GM18520 (cell line): ENCODE measurements around the gene ZNRF1.
"Not testable (repeated sequence)": the region's sequence is repeated elsewhere in the genome, so short reads cannot be mapped to it uniquely, and the experiment has no call there.

Experiments used
- ATAC-seq: cut with Tn5 transposase; IDR thresholded peaks from one replicate; pipeline ENCODE4 v1.9.1; 2021; ENCODE audit not compliant: unreplicated experiment

Gene ZNRF1

DNA sequence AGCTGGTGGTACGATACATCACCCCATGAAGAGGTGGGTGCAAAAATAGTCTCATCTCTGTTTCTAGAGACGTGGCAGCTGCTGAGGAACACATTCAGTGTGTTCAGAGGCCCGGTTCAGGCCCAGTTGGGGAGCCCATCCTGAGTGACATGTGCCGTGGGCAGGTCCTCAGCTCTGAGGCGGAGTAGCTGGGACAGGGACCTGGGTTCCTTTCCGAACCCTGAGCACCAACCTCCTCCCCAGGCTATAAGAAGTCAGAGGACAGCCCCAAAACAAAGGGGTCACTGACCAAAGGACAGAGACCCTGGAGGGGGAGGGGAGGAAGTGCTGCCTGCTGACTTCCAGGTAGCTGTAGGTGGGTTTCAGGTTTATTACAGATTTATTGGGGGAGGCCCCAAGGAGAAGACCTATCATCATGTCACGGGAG lies 112.7 kb downstream of the ZNRF1 start:
- no peak for ATAC-seq

DNA sequence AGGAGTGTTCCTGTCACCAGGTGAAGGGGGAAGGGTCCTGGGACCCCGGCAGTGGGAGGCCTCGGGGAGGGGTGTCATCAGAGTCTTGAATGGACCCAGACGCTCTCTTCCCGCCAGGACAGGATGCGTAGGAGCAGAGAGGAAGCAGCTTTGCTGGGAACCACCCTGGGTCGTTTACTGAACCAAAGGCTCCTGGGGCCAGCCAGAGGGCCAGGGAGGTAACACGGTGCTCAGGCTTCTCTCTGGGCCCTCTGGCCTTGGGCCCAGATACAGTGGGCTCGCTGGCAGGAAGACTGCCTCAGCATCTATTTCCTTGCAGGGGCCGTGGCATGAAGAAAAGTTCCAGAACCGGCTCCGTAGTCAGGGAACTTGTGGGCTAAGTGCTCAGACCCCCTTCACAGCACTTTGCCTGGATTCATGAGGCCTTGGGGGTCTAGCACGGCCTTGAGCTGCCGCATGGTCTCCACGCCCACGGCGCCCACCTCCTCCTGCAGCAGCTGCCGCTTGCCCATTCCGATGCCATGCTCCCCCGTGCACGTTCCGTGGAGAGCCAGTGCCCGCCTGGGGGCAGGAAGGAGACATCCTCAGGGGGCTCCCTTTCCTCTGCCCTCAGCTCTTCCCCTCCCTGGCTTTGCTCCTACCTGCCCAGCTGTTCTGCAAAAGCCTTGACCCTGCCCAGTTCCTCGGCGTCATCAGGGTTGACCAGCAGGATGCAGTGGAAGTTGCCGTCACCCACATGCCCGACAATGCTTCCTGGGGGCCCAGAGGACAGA lies 113.3 kb downstream of the ZNRF1 start:
- ATAC-seq = no peak

DNA sequence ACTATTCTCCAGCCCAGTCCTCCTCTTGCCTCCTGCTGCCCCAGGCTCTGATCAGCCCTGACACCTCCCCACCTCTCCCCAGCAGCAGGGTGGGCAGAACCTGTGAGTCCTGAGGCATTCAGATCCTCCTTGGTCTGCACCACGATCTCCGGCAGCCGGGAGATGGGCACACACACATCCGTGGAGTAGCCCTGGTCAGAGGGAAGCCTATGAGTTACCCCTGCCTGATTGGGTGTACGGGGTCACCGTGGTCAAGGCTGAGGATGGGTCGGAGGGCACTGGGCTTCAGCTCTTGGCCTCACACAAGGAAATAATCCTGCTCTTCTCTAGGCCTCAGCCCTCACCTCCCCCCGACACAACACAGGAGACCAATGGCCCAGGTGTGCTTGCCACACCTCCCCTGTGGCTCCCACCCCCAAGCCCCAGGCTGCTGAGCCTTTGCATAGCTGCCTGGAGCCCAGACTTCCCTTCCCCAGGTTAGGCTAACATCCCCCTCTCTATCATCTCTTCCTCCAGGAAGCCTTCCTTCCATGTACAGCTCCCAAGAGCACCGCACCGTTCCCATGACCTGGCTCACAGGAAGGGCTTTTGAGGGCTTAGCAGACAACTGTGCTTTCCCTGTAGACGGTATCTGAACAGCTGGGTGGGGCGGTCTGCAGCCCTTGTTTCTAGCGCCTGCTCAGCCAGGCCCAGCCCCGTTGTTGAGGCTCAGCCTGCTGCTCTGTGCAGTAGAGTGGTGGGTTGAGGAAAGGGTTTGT lies 114.1 kb downstream of the ZNRF1 start:
- ATAC-seq = no peak

DNA sequence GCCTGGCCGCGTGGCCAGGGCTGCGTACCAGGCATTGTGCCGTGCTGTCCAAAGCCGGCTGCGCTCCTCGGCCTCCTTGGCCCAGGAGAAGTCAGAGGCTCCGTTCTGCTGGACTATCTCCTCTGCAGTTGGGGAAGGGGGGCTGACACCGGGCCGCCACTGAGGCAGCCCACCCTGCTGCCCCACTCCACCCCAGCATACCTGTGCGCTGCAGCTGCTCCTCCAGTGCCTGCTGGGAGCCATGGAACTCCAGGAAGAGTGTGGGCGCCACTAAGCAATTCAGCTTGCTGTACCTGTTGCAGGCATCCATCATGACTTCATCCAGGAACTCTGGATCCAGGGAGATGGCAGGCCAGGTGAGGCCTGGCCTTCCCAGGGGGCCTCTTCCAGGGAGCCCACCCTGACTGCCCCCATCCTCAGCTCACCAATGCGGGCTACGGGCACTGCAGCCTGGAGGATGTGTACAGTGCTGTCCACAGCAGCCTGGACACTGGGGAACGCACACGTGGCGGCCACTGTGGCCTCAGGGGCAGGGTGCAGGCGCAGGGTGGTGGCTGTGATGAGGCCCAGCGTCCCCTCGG lies 114.8 kb downstream of the ZNRF1 start:
- ATAC-seq = no peak

DNA sequence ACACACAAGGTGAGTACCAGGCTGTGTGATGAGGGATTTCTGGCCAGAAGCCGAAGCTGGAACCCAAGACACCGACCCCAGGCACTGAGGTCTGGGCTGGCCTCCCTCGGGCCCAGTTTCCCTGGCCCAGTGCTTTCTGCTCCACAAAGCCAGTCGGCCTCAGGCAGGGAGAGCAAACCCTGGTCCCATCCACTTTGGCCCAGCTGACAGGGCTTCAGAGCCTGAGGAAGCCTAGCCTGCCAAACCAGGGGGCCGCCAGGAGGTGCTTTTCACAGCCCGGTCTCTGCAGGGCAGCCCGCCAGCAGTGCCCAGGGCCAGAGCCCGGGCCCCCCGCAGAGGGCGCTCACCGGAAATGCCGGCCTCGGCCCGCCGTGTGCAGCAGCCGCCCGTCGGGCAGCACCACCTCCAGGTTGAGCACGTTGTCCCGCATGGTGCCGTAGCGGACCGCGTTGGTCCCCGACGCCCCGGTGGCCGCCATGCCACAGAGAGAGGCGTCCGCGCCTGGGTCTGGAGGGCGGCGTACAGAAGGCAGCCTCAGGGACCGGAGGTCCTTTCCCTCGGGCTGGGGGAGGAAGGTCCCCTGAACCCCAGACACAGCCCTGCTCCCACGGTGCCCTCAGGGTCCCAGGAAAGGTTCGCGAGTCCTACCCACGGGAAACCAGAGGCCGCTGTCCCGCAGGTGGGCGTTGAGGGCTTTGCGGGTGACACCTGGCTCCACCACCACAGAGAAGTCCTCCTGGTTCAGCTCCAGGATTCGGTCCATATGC lies 115.5 kb downstream of the ZNRF1 start:
- ATAC-seq = no peak

DNA sequence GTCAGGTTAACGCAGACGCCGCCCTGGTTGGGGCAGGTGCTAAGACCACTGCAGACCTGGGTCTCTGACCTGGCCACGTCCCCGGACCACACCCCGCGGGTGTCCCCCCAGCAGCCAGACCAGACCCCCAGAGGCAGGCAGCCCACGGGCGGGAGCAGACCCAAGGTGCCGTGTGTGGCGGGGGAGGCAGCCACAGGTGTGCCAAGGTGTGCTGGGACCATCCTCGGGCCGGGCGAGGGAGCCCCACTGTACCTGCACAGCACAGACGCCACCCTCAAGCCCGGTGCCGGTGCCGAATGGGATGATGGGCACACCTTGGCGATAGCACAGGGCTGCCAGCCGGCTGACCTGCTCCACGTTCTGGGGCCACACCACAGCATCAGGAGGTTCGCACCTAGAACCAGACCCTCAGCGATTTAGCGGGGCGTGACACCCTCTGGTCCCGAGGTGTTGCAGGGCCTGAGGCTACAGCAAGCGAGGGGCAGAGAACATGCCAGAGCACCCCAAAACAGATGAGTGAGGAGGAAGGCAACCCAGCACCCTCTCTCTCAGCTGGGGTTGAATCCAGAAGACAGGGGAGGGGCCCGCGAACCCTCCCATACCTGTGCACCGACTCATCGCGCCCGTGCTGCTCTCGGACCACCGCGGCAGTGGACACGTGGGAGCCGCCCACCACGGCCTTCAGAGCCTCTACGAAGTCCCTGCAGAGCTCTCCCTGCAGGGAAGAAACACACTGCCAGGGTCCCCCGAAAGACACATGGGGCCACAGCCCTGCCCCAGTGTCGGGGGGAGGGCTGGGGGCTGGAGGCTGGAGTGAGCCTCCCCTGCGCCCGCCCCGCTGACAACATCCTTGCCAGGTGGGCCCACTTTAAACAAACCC lies 116.4 kb downstream of the ZNRF1 start:
- ATAC-seq = no peak

DNA sequence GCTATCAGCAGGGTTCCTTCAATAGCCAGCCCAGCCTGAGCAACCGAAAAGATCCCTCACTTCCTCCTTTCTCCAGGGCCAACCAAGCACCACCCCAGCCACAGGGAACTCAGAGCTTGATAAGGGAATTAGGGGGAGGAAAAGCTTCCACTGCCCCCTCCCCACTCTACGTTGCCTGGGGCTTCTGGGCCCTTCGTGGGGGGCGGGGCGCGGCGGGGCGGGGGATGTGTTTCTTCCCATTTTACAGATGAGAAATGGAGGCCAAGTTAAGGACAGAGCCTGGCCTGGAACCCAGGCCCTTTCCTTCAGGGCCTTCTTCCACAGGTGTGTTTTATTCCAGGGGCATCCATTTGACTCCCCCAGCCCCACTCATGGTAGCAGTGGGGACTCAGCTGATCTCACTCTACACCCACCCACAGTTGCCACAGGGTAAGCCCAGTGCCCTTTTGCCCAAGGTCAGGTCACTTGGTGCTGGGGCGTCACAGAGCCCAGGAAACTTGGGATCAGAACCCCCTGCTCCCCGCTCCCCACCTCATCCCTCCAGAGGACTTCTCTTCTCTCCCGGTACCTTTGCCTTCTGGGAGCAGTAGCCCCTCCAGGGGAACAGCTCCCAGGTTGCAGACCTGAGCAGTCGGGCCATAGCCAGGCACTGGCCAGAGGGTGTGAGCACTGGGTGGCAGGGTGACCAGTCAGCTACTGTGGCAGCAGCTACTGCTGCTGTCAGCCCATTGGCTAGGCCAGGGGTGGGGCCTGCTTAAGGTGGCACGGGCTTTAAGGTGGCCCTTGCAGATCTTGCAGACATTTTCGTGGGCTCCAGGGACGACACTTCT lies 117.5 kb downstream of the ZNRF1 start, which contains the start of gene LDHD:
TSS of gene LDHD (minus strand) at position 700 of the 830 bp plus-strand sequence. CDS start at position 640, 60 bp downstream.
- no peak for ATAC-seq

DNA sequence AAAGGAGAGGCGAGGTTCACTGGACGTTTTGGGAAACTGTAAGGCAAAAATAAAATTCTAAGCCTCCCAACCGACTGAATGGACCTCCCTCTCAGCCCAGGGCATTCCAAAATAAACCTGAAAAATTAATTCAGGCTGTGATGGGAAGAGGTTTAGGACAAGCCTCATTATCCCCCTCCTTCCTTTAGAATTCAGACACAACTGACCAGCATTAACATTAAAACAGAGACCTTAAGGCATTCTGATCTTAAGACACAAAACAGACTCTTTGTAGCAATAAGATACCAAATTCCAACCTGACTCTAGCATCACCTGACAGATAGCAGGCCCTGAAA lies 118.1 kb downstream of the ZNRF1 start:
- no peak for ATAC-seq

DNA sequence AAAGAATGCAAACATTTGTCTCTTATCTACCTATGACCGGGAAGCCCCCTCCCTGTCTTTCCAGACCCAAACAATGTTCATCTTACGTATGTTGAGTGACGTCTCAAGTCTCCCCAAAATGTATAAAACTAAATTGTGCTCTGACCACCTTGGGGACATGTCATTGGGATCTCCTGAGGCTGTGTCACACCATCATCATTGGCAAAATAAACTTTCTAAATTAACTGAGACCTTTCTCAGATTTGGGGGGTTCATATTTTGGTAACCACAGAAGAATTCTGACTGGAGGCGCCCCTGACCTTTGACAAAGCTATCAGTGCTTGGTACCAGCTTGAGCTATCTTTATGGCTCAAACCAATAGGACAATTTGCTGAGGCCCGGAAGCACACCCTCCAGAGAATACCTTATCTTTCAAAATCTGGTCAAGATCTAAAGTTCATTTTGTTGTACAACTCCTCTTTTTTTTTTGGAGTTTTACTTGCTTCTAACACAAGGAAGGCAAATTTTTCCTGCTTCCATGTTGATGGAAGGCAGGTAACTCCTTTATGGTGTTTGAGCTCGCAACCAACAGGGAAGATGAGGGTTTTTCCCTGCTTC lies 120.2 kb downstream of the ZNRF1 start:
- no peak for ATAC-seq

DNA sequence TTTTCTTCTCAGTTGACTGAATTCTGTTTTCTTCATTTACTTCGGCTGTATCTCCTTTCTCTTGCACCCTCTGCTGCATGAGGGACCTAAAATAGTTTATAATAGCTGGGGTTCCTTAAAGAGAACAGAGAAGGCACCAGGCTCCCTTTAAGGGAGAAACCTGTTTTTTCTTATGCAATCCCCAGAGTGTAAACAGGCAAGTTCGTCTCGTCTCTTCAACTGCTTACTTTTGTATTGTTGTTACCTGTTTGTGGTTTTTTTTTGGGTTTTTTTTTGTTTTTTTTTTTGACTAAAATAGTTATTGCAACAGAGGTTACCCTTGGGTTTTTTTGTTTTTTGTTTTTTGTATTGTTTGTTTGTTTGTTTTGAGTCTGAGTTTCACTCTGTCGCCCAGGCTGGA lies 121.4 kb downstream of the ZNRF1 start:
- ATAC-seq = no peak

DNA sequence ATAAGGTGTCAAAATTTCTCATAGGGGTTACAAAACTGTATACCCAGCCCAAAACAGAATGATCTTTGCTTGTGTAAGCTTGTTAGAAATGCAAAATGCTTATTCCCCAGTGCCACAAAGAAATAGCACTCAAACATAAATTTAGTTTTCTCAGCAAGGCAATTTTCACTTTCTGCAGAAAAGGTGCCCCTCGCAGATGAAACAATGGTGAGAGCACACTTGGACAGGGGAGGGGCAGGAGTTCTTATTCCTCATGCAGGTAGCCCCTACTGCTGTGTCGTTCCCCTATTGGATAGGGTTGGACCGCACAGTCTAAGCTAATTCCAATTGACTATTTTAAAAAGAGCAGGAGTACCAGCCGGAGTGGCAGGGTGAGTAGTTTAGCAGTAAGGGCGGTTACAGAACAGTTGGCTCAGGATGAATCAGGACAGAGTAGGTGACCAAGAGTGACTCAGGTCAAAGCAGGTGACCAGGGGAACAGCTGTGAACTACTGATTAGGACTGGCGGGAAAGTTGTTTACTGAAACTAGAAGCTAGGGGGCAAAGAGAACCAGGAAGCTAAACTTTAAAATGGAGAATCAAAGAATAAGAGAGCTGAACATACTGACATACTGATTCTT lies 123.2 kb downstream of the ZNRF1 start:
- no peak for ATAC-seq

DNA sequence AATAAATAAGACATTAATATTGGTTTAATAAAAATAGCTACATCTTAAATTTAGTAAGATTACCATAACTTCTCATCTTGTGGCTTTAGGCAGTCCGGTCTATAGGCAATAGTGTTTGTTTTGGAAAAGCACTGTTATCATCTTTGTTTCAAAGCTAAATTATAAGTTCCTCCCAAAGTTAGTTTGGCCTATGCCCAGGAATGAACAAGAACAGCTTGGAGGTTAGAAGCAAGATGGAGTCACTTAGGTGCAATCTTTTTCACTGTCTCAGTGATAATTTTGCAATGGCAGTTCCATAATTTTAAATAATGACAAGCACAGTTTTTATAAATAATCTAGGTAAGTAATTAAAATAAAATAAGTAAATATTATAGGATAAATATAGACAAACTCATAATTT lies 123.8 kb downstream of the ZNRF1 start:
- ATAC-seq = no peak

DNA sequence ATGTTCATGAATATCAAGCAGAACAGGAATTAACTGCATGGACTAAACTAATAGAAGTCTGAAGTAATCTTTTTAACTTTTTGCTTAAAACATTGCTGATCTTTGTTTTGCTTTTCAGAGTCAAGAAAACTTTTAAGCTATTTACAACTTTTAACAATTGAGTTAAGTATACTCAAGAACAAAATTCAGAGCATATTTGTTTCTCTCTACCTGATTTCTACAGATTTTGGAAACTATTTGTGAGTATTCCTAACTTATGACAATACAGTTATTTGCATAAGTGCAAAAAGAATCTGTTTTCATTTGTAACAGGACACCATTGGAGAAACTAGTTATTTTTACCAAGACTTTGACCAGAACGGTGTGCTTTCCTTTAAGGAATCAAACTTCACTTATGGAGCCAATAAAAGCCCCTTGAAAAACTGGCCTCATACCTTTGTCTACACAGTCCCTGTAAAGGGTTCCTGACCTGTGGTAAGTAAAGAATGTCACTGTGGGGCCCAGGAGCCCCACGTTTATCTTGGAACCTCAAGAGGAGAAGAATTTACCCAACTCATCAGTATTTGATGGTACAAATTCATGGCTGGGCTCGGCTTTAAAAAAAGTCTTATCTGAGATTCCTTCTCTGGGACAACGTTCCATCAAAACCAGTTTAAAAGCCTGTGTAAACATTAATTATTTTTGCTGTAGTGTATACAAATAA lies 129.0 kb downstream of the ZNRF1 start:
- no peak for ATAC-seq

DNA sequence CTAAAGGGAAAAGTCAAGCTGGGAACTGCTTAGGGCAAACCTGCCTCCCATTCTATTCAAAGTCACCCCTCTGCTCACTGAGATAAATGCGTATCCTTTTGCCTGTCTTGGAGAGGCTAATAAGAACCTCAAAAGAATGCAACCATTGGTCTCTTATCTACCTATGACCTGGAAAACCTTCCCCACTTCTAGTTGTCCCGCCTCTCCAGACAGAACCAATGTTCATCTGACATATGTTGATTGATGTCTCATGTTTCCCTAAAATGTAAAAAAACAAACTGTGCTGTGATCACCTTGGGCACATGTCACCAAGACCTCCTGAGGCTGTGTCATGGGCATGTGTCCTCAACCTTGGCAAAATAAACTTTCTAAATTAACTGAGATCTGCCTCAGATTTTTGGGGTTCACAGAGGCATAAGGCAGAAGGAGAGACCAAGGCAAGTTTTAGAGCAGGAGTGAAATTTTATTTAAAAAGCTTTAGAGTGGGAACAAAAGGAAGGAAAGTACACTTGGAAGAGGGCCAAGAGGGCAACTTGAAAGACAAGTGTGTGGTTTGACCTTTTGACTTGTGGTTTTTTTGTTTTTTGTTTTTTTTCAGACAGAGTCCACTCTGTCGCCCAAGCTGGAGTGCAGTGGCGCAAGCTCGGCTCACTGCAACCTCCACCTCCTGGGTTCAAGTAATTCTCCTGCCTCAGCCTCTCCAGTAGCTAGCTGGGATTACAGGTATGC lies 130.8 kb downstream of the ZNRF1 start:
- not testable (repeated sequence) for ATAC-seq

DNA sequence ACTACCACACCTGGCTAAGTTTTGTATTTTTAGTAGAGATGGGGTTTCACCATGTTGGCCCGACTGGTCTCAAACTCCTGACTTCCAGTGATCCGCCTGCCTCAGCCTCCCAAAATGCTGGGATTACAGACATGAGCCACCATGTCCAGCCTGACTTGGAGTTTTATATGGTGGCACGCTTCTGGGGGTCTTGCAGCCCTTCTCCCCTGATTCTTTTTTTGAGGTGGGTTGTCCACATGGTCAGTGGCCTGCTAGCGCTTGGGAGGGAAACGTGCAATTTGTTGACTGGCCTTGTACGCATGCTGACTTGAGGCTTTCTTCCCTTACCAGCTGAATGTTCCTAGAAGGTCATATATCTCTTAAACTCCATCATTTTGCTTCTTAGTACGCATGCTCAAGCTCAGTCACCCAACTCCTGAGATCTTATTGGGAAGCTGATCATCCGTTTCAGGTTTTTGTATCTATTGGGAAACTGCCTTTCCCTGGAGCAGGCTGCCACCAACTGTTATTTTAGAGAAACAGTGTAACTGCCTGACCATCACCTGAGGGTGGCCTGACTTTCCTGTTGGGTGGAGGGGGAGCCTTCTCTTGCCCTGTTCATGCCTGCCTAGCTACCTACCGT lies 131.4 kb downstream of the ZNRF1 start:
- no peak for ATAC-seq

DNA sequence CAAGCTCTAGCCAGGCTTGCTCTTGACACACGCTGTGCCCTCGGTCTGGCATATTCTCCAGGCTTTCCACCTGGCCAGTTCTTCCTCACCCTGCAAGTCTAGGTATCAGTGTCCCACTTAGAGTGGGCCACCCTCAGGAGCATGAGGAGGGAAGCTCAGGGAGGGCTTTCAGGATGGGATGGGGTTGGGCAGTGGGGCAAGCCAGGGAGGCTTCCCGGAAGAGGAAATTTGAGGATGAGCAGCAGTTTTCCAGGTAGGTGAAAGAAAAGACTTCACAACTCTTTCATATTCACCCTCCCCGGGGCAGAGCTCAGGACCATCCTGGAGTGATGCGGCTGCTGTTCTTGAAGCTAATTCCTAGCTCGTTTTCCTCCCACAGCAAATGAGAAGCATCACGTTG lies 132.3 kb downstream of the ZNRF1 start:
- no peak for ATAC-seq

DNA sequence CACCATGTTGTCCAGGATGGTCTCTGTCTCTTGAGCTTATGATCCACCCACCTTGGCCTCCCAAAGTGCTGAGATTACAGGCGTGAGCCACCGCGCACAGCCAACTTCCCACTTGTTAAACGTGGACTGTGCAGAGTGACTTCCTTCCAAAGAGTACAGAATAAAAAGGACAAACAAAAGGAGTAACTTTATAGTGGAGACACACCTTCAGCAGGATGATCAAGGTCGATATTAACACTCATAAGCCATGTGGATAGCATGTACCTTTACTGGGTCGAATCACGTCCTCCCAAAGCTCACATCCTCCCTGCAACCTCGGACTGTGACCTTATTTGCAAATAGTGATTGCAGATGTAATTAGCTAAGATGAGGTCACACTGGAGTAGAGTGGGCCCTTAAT lies 139.4 kb downstream of the ZNRF1 start:
- no peak for ATAC-seq
